Peyer's patch (tissue), 4 donors: Measurements from ENCODE around the gene AP2A1.

Experiments
- POLR2A ChIP-seq, 2 donors: fragments of 450-650 bp; IDR thresholded peaks; one replicate each; pipeline ENCODE4 v1.5.1; 2017; ENCODE audit warnings: antibody characterized with exemption in 2 of 2, mild to moderate bottlenecking in 2 of 2, moderate library complexity in 2 of 2
- TF ChIP-seq, protein P1 (sequence below), 6 experiments: fragments of 450-650 bp in 4 of 6; fragments of 200-600 bp in 2 of 6; sonication (generic) in 1 of 6; IDR thresholded peaks; one replicate each; pipeline ENCODE4 v1.5.1; 2017 to 2019; ENCODE audit warnings: antibody characterized with exemption in 6 of 6, mild to moderate bottlenecking in 3 of 6, moderate library complexity in 1 of 6

DNA sequence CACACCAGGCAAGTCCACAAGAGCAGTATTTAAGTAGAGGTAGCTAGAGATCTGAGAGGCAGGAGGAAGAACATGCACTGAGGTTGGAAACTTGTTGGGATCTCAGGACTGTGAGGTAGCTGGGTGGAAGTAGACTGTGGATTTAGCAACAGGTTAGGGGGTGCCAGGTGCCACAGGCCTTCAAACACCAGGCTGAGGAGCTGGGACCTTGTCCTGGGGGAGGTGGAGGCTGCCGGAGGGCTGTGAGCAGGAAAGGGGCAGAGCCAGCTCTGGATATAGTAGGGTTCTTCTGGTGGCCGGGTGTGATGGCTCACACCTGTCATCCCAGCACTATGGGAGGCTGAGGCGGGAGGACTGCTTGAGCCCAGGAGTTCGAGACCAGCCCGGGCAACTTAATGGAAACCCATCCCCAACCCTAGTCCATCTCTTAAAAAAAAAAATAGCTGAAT, 43.2 kb downstream of the AP2A1 start:
- no peak for TF ChIP-seq POLR2A (IDR thresholded peaks at IDR 0.05)
- TF ChIP-seq, protein P1, sequence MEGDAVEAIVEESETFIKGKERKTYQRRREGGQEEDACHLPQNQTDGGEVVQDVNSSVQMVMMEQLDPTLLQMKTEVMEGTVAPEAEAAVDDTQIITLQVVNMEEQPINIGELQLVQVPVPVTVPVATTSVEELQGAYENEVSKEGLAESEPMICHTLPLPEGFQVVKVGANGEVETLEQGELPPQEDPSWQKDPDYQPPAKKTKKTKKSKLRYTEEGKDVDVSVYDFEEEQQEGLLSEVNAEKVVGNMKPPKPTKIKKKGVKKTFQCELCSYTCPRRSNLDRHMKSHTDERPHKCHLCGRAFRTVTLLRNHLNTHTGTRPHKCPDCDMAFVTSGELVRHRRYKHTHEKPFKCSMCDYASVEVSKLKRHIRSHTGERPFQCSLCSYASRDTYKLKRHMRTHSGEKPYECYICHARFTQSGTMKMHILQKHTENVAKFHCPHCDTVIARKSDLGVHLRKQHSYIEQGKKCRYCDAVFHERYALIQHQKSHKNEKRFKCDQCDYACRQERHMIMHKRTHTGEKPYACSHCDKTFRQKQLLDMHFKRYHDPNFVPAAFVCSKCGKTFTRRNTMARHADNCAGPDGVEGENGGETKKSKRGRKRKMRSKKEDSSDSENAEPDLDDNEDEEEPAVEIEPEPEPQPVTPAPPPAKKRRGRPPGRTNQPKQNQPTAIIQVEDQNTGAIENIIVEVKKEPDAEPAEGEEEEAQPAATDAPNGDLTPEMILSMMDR (IDR thresholded peaks at IDR 0.05): no peak
